SK-N-MC (cell line): Measurements from ENCODE around the gene SH3GL3.

Experiments used
- EZH2 ChIP-seq: fragments of 200-600 bp; sonication (generic); IDR thresholded peaks from one replicate; pipeline ENCODE4 v1.6.1; 2017; ENCODE audit warnings: antibody characterized with exemption
- FOXP2 ChIP-seq: optimal IDR thresholded peaks from 2 replicates; pipeline ENCODE3; 2011; ENCODE audit warnings: mild to moderate bottlenecking, moderate library complexity; ENCODE audit not compliant: insufficient read depth; ENCODE audit errors: extremely low read length, control extremely low read depth
- POLR2AphosphoS5 ChIP-seq: IDR thresholded peaks from 2 replicates; pipeline ENCODE4 v1.6.1; 2012; ENCODE audit warnings: mild to moderate bottlenecking, low read depth, low read length, borderline replicate concordance

DNA sequence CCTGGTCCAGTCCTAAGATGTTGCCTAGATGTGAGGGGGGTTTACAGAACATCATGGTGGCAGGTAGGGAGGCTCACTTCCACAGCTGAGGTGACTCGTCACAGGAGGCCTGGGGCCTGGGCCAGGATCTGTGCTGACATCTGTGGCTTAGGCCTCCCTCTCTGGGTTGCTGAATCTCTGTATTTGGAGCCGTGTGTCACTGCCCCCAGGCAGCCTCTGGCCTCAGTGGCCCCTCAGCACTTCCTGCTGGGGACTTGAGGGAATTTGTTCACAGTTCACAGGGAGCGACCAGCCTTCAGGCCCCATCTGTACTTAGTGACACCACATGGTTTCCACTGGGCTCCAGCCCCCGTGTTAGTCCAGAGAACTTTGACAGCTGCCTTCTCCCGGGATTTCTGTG lies 165.1 kb downstream of the SH3GL3 start:
- TF ChIP-seq EZH2 (no peak), POLR2AphosphoS5 (no peak), FOXP2 (no peak)
